HepG2 (cell line): Measurements from ENCODE around the gene NPW. TPM values are rescaled to one million over a fixed set of nuclear protein-coding genes. Genes with fewer than 3 reads are reported as not detected.

Experiments used
- ATAC-seq: fragments of 200-7000 bp; cut with Tn5 transposase; 3 replicates; pipeline ENCODE4 v1.9.1; 2020; ENCODE audit warnings: mild to moderate bottlenecking, moderate library complexity
- BruUV-seq: library from RNA; stranded (reverse); fragments of 400-500 nt; replicated peaks from 2 replicates; lab custom pipeline; 2021; lab: Mats Ljungman, UMichigan
- CTCF ChIA-PET: fragments of 300-600 bp; formaldehyde crosslinking; extraction: SDS; loops from one replicate; lab custom pipeline; 2021; ENCODE audit warnings: low total read pairs, inconsistent platforms, low intra/inter-chr PET ratio; lab: Yijun Ruan, JAX
- POLR2A ChIA-PET: fragments of 350-600 bp; sonication (Branson Sonifier 250); formaldehyde crosslinking; loops from one replicate; lab custom pipeline; 2020; ENCODE audit warnings: antibody characterized with exemption, inconsistent platforms; lab: Yijun Ruan, JAX
- DNase-seq: peaks from one replicate; pipeline ENCODE4 v3.0.0-alpha.2; 2015; ENCODE audit warnings: low spot score
- FAIRE-seq: peaks from 3 replicates; lab custom pipeline; 2011; peaks lifted over from hg19 to GRCh38; lab: Jason Lieb, UNC
- H2AFZ ChIP-seq: one replicate; pipeline ENCODE4 v1.6.1; 2011; ENCODE audit warnings: low read length, inconsistent platforms
- H3K27ac ChIP-seq: fragments of 300-600 bp; 3 replicates; pipeline ENCODE4 v1.8.0; 2011; ENCODE audit warnings: mixed run types, mild to moderate bottlenecking, mixed read lengths, low read length, inconsistent platforms; ENCODE audit not compliant: insufficient read depth; ENCODE audit errors: extremely low read length
- H3K27me3 ChIP-seq, 2 experiments: fragments of 200-600 bp in 1 of 2; 2 replicates in 1 of 2; 3 replicates in 1 of 2; pipeline versions ENCODE4 v1.6.0 to v1.8.0; 2011; ENCODE audit warnings: low read length in 2 of 2, mild to moderate bottlenecking in 2 of 2, moderate library complexity in 2 of 2, inconsistent platforms in 1 of 2; ENCODE audit not compliant: insufficient read depth in 2 of 2, control insufficient read depth in 1 of 2
- H3K36me3 ChIP-seq, 2 experiments: fragments of 200-600 bp in 1 of 2; replicated peaks in 1 of 2; 2 replicates in 1 of 2; 3 replicates in 1 of 2; pipeline versions ENCODE4 v1.5.1 to v1.8.0; 2011; ENCODE audit warnings: low read length in 2 of 2, inconsistent platforms in 1 of 2; ENCODE audit not compliant: insufficient read depth in 2 of 2, control insufficient read depth in 1 of 2
- H3K4me1 ChIP-seq: 2 replicates; pipeline ENCODE4 v1.5.1; 2012; ENCODE audit warnings: low read length, inconsistent platforms; ENCODE audit not compliant: insufficient read depth
- H3K4me2 ChIP-seq: 2 replicates; pipeline ENCODE4 v1.6.0; 2011; ENCODE audit warnings: low read depth, low read length, inconsistent platforms
- H3K4me3 ChIP-seq, 3 experiments: fragments of 200-600 bp in 1 of 3; sonication (generic), shearing (Covaris generic) in 1 of 3; replicated peaks in 1 of 3; 2 replicates each; pipeline ENCODE4 v1.5.1; 2011 to 2016; ENCODE audit warnings: low read length in 3 of 3, inconsistent platforms in 2 of 3, low read depth in 2 of 3, mild to moderate bottlenecking in 2 of 3, control low read depth in 1 of 3, mixed read lengths in 1 of 3; ENCODE audit not compliant: insufficient read depth in 1 of 3
- H3K79me2 ChIP-seq: one replicate; pipeline ENCODE4 v1.6.1; 2011; ENCODE audit warnings: low read length, inconsistent platforms; ENCODE audit not compliant: insufficient read depth
- H3K9ac ChIP-seq: 2 replicates; pipeline ENCODE4 v1.6.0; 2011; ENCODE audit warnings: mild to moderate bottlenecking, low read depth, low read length, inconsistent platforms; ENCODE audit not compliant: insufficient read depth
- H3K9me3 ChIP-seq: 2 replicates; pipeline ENCODE4 v1.5.1; 2012; ENCODE audit warnings: mild to moderate bottlenecking, low read length
- H4K20me1 ChIP-seq: 2 replicates; pipeline ENCODE4 v1.6.0; 2011; ENCODE audit warnings: inconsistent platforms, mild to moderate bottlenecking, low read length, moderate library complexity; ENCODE audit not compliant: insufficient read depth
- ARID4A ChIP-seq: sonication (generic); formaldehyde crosslinking; IDR thresholded peaks from 2 replicates; pipeline ENCODE4 v1.5.0; 2020; ENCODE audit warnings: mild to moderate bottlenecking, missing genetic modification reagents, borderline replicate concordance
- ELF1 ChIP-seq: sonication (generic); formaldehyde crosslinking; IDR thresholded peaks from 2 replicates; pipeline ENCODE4 v1.4.0; 2020; ENCODE audit warnings: missing genetic modification reagents
- HNRNPL ChIP-seq: fragments of 200-400 bp; formaldehyde crosslinking; IDR thresholded peaks from 2 replicates; pipeline ENCODE4 v1.6.1; 2017; ENCODE audit warnings: mild to moderate bottlenecking, low read depth, low read length
- NFKB2 ChIP-seq: sonication (generic); formaldehyde crosslinking; IDR thresholded peaks from 2 replicates; pipeline ENCODE4 v1.4.0; 2020; ENCODE audit warnings: missing genetic modification reagents, borderline replicate concordance
- NR3C1 ChIP-seq: sonication (generic); formaldehyde crosslinking; IDR thresholded peaks from 2 replicates; pipeline ENCODE4 v1.4.0; 2020; ENCODE audit warnings: missing genetic modification reagents
- PITX1 ChIP-seq: sonication (generic); formaldehyde crosslinking; IDR thresholded peaks from 2 replicates; pipeline ENCODE4 v1.5.1; 2020; ENCODE audit warnings: mild to moderate bottlenecking, missing genetic modification reagents
- RNF2 ChIP-seq: fragments of 450-650 bp; conservative IDR thresholded peaks from 2 replicates; pipeline ENCODE4 v1.6.1; 2016; ENCODE audit warnings: low read depth
- SALL1 ChIP-seq: sonication (generic); formaldehyde crosslinking; IDR thresholded peaks from 2 replicates; pipeline ENCODE4 v1.8.0; 2022; ENCODE audit warnings: mild to moderate bottlenecking, missing genetic modification reagents
- YEATS2 ChIP-seq: sonication (generic); formaldehyde crosslinking; IDR thresholded peaks from 2 replicates; pipeline ENCODE4 v1.4.0; 2020; ENCODE audit warnings: missing genetic modification reagents, borderline replicate concordance
- ZNF350 ChIP-seq: sonication (generic); formaldehyde crosslinking; IDR thresholded peaks from 2 replicates; pipeline ENCODE4 v1.4.0; 2020; ENCODE audit warnings: mild to moderate bottlenecking, low read depth, missing genetic modification reagents, borderline replicate concordance
- ZNF605 ChIP-seq: sonication (generic); formaldehyde crosslinking; IDR thresholded peaks from 2 replicates; pipeline ENCODE4 v1.8.0; 2022; ENCODE audit warnings: mild to moderate bottlenecking, missing genetic modification reagents
- ZNF713 ChIP-seq: sonication (generic); formaldehyde crosslinking; IDR thresholded peaks from 2 replicates; pipeline ENCODE4 v1.4.0; 2020; ENCODE audit warnings: mild to moderate bottlenecking, missing genetic modification reagents
- WGBS: methylation state at CpG from one replicate; pipeline ENCODE4 v1.1.6; 2017; ENCODE audit warnings: low lambda C conversion rate; 5-methylcytosine and 5-hydroxymethylcytosine counted together
- in situ Hi-C: cut with HindIII; loops from 2 replicates; pipeline ENCODE4 v1.10.0; 2017; ENCODE audit warnings: low pct_unique_long_range_greater_than_20kb; ENCODE audit not compliant: extremely low pct_ligation_motif_present
- intact Hi-C: fragments of 100-400 bp; cut with micrococcal nuclease; formaldehyde crosslinking; loops from one replicate; pipeline ENCODE4 v1.10.0; 2022; ENCODE audit not compliant: unreplicated experiment
- polyA plus RNA-seq, 8 experiments: library from polyadenylated mRNA; depleted of rRNA in 3 of 8; stranded (reverse) in 7 of 8; unstranded in 1 of 8; fragments of >200 nt; fragmentation: Illumina TruSeq in 4 of 8; extraction: Trizol in 4 of 8; gene quantifications; 2 replicates each; pipeline versions ENCODE4 v1.2.1 to v1.2.3, GENCODE V29; 2011 to 2016; ENCODE audit warnings: low read depth in 4 of 8, missing spikeins in 1 of 8, mixed read lengths in 1 of 8; ENCODE audit not compliant: insufficient read depth in 1 of 8
- total RNA-seq, 5 experiments: library from RNA; depleted of rRNA; stranded (reverse); fragments of >200 nt; fragmentation: Illumina TruSeq; extraction: Trizol; gene quantifications; 2 replicates each; pipeline ENCODE4 v1.2.3, GENCODE V29; 2016; ENCODE audit warnings: low read depth in 1 of 5
- TF ChIP-seq, protein P1 (sequence below): sonication (generic); formaldehyde crosslinking; IDR thresholded peaks from 2 replicates; pipeline ENCODE4 v1.8.1; 2022; ENCODE audit warnings: low read depth, mild to moderate bottlenecking, missing genetic modification reagents
- TF ChIP-seq, protein P2 (sequence below): IDR thresholded peaks from 2 replicates; pipeline ENCODE4 v1.6.1; 2016; ENCODE audit warnings: missing compliant biosample characterization, missing genetic modification reagents, borderline replicate concordance

NPW gene
- total and polyA plus RNA-seq, 2 of the 13 experiments (the other 11 are each of a cell fraction or from before 2014, with no cell fraction given), result 0.24 to 0.97 TPM

DNA sequence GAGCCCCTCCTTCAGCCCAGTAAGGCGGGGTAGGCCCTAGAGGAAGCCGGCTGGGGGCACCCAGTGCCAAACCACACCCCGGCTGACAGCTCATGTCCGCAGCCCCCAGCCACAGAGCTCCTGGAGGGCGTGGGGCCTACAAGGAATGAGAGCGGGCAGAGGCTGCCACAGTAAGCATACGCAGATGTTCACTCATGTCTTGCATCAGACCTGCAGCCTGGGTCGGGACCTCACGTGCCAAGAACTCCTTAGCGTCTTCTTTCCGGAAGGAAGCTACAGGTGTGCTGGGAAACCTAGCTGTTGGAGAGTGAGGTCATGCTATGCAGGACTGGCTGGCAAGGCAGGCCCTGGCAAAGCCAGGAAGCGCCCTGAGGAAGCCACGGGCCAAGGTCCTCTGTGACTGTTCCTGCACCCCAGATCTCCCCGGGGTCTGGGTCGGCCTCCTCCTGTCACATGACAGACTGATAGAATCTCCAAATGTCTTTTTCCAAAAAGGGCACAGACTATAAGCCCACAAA, 11.5 kb upstream of the NPW start (continued):
- TF ChIP-seq ZNF350 (CRISPR knock-in tag) (0 out of 2 replicates have a peak, but pooled peaks have one; percentile 19), PITX1 (CRISPR knock-in tag) (0 out of 2 replicates have a peak, but pooled peaks have one; percentile 4)

- H3K27me3 ChIP-seq, result no peaks in the 10 kb centered on the region
- H3K4me1 ChIP-seq, result peaks cover 70% of the 10 kb centered on the region
- ATAC-seq (peak; percentile 11), DNase-seq (peak; percentile 65), FAIRE-seq (peak; percentile 4)
- POLR2A ChIA-PET, result interaction anchor here (0.6 to 2.1 kb wide), 18 partner anchors 9 to 242 kb away, joined by 3 to 16 read pairs (median 4); partner anchors contain the start of genes GFER, NHERF2, NPW and RPS2
- BruUV-seq, result no TSS peak
- no peak overlapping the region for H2AFZ ChIP-seq
- peak overlapping the region; percentile 76 to 81 (median 79) for H3K4me3 ChIP-seq
- H3K9ac ChIP-seq, result peak overlapping the region; percentile 93
- H3K36me3 ChIP-seq, result no peaks in the 10 kb centered on the region; a peak in 1 of 5 replicates
- H3K79me2 ChIP-seq, result peaks cover 49% of the 10 kb centered on the region
- in situ Hi-C loops (no loop called here), intact Hi-C loops (no loop called here)
- no peaks in the 10 kb centered on the region for H3K9me3 ChIP-seq
- WGBS, result 0% methylated on average over 3 of the region's 23 CpGs
- CTCF ChIA-PET, result interaction anchor here (1.4 kb wide), 1 partner anchor 132 kb away, joined by 4 read pairs; no protein-coding TSS in a partner anchor
- peak overlapping the region; percentile 78 for H3K27ac ChIP-seq
- peak overlapping the region; percentile 83 for H3K4me2 ChIP-seq
- peaks cover 13% of the 10 kb centered on the region; the same call in 1 of the 2 replicates for H4K20me1 ChIP-seq
- TF ChIP-seq RNF2, result 0 out of 2 replicates have a peak, but pooled peaks have one; percentile 38
- TF ChIP-seq ZNF713 (CRISPR knock-in tag), result no peak
- no peak for TF ChIP-seq NR3C1 (CRISPR knock-in tag)
- no peak for TF ChIP-seq ELF1 (CRISPR knock-in tag)
- peak; percentile 58; the same call in 1 of the 2 replicates for TF ChIP-seq ARID4A (CRISPR knock-in tag)
- peak; percentile 90 for TF ChIP-seq HNRNPL
- TF ChIP-seq, protein P1, sequence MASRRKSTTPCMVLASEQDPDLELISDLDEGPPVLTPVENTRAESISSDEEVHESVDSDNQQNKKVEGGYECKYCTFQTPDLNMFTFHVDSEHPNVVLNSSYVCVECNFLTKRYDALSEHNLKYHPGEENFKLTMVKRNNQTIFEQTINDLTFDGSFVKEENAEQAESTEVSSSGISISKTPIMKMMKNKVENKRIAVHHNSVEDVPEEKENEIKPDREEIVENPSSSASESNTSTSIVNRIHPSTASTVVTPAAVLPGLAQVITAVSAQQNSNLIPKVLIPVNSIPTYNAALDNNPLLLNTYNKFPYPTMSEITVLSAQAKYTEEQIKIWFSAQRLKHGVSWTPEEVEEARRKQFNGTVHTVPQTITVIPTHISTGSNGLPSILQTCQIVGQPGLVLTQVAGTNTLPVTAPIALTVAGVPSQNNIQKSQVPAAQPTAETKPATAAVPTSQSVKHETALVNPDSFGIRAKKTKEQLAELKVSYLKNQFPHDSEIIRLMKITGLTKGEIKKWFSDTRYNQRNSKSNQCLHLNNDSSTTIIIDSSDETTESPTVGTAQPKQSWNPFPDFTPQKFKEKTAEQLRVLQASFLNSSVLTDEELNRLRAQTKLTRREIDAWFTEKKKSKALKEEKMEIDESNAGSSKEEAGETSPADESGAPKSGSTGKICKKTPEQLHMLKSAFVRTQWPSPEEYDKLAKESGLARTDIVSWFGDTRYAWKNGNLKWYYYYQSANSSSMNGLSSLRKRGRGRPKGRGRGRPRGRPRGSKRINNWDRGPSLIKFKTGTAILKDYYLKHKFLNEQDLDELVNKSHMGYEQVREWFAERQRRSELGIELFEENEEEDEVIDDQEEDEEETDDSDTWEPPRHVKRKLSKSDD, result no peak
- TF ChIP-seq YEATS2, result no peak
- TF ChIP-seq, protein P2, sequence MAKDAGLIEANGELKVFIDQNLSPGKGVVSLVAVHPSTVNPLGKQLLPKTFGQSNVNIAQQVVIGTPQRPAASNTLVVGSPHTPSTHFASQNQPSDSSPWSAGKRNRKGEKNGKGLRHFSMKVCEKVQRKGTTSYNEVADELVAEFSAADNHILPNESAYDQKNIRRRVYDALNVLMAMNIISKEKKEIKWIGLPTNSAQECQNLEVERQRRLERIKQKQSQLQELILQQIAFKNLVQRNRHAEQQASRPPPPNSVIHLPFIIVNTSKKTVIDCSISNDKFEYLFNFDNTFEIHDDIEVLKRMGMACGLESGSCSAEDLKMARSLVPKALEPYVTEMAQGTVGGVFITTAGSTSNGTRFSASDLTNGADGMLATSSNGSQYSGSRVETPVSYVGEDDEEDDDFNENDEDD, result peak; percentile 69
- peak; percentile 20; the same call in 1 of the 2 replicates for TF ChIP-seq SALL1 (CRISPR knock-in tag)
- peak; percentile 57; the same call in 1 of the 2 replicates for TF ChIP-seq NFKB2 (CRISPR knock-in tag)
- 0 out of 2 replicates have a peak, but pooled peaks have one; percentile 34 for TF ChIP-seq ZNF605 (CRISPR knock-in tag)
Observed at GRCh38 chr16:2008631-2009163, 10.9 kb upstream of the NPW start.
